Measurements from ENCODE around the gene ZNF683.

DNA sequence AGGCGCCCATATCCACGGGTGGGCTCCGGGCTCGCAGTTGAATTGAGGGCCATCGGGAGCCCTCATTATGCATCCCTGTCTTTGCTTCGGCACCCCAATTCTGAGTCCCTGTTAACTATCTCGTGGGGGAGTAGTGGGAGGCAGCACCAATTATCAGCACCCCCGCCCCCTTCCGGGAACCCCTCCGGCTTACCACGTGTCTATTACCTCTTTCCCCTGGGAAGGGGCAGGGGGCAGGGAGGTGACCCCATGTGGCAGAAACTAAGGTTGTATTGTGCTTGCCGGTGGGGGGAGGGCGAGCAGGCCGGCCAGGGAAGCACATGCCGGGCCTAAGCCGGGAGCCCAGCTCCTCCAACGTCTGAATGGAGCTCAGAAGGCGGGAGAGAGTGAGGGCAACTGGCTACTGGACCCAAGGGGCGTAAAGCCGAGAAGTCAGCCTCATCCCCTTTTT lies 39.1 kb upstream of the ZNF683 start:
- TF ChIP-seq CTCF (IDR thresholded peaks at IDR 0.05; ENCODE audit: low read length) (no peak), EZH2 (optimal IDR thresholded peaks at IDR 0.05; ENCODE audit: low read depth, low read length) (no peak)
